T follicular helper cell (primary cell): ENCODE results near the gene DENND1A.

ENCODE experiments used
- DNase-seq: peaks from one replicate; pipeline ENCODE4 v3.0.0-alpha.2; 2020; ENCODE audit warnings: low read depth

Gene DENND1A

DNA sequence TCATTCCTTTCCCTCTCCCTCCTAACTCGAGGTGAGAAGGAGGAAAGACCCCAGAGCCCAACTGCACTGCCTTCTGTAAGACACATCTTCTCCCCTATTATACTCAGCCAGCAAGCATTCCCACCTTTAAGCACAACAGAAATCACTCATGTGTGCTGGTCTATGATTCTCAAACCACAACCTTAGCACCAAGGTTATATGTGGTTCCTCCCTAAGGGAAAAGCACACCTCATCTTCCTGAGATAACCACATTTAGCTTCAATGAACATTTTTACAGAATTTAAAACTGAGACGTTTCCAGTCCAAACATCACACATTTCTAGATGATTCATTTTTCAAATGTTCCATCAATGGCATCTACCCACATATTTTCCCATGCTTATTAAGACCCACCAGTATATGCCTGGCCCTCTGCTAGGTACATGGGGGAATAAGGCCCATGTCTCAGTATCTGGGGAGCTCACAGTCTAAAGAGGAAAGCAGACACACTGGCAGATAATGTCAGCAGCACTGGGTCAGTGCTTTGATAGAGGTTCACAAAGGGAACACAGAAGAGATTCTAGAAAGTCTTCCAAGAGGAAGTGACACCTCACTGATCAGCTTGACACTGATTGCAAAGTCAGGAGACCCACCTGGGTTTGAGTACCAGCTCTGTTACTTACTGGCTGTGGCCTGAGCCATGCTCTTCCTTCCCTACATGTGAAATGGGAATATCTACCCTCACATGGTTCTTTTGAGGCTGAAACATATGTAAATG lies 245.4 kb downstream of the DENND1A start:
- no peak for DNase-seq

DNA sequence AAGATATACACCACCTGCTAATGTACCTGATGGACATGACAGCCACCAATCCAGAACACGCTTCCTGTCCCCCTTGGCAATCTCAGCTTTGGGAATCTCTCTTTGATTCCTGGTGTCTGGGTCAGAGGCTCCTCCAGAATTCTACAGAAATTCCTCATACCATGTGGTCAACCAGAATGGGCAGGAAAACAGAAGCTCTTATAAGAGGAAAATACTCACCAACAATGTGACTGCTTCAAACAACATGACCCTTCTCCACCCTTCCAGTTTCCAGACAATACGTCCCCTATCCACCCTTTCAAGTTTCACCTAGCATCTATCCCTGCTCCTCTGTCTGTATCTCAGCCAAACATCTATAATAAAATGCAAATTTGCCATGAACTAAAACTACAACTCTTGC lies 247.2 kb downstream of the DENND1A start:
- DNase-seq: no peak

DNA sequence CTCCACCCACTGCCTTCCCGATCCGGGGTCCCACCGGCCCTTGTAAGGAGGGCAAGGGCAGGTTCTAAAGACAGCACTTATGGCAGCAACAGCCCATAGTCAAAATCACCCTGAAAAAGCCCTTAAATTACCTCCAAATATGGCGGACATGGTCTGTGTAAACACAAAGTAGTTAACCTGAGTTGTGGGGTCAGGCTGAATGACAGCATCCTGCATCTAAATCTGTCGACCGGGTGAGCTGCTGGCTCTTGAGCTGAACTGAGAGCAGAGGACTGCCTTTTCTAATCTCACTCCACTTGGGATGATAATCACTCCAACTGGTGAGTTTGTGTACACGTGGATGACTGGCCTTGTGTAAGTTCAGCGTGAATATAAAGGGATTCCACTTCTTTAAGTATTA lies 249.6 kb downstream of the DENND1A start:
- DNase-seq: no peak

DNA sequence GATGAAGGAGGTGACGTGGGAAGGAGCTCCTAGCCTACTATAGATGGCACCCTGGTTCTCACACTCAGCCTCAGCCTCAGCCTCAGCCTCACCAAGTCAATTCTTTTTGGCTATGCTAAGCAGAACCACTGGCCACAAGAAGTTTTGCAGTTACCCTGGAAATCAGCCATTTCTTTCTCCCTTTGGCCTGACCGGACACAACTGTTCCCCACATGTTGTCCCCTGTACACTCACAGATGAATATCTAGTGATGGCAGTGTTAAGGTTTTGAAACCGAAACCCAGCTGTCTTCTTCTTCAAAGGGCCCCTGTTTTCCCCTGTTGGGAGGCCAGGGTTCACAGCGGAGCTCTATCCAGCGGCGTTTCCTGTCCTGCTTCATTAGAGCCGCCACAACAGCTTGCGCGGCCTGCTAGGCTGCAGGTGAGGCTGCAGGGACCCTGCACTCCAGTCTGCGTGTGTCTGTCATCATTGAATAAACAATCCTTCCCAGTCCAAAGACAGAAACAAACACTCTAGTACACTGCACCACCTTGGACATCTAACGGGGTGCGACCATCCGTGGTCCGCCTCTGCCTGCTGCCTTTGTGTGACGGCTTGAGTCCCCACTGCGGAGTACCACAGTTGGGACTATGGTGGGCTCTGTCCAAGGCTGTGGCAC lies 250.5 kb downstream of the DENND1A start:
- no peak for DNase-seq

DNA sequence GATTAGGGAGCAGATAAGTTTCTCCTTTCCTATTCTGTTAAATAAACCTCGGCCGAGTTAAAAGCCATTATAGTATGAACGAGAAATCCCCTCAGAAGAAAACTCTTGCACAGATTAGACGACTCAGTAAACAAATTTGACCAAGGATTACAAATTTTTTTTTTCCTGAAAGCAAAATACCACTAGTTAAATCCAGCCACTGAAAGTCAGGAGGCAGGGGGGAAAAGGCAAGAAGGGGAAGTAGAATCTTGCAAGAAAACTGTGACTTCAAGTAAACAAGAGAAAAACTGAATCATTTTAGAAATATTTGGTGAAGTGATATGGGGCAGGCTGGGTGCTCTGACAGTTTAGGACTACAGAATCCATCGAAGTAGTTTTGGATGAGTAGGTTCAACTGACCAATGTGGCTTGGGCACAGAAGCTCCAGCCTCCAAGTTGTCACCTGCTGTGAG lies 251.0 kb downstream of the DENND1A start:
- DNase-seq: no peak

DNA sequence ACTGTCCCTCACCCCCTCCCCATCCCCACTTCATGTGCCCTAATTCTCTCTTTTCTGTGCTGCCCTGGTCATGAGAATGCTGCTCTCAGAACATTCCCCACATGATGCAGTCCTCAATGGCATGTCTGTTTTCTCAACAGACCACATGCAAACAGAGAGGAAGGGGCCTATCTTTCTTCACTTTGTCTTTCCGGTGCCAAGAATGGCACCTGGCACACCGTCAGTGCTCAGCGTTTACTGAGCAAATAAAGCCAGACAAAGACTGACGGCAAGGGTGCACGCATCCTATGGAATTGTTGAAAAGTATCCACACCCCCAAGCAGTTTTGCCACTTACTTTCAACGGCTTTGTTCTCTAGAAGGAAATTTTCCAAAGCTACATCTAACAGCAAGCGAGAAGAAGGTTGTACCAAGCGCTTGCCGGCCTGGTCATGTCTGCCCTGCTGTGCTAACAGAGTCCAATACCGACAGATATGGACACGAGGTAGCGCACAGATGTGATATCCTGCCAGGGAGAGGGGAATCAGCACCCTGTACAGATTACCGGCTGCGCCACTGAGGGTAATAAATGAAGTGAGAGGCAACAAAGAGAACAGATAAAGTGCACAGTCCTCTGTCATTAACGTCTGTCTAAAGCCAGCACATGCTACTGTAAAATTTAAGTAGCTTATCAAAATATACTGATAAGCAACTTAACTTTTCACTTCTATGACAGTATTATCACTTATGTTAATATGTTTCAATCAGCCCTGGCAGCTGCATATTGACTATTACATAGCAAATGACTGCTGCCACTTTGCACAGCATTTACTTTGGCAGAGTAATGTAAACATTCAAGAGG lies 251.7 kb downstream of the DENND1A start:
- no peak for DNase-seq

DNA sequence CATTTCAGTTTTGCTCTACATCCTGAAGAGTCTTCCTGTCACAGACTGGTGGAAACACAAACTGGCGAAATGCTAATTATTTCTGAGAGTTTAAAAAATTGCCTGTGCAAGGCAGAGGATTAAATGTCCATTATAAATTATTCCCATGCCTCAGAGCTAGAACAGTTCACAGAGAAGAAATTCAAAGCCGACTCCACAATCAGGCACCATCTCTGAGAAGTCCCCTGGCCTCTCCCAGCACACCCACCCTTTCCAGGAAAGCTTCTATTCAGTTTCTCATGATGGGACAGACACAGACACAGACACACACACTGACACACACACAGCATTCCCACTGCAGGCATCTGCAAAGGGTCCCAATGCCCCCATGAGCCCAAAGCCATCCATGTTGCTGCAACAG lies 253.1 kb downstream of the DENND1A start:
- no peak for DNase-seq

DNA sequence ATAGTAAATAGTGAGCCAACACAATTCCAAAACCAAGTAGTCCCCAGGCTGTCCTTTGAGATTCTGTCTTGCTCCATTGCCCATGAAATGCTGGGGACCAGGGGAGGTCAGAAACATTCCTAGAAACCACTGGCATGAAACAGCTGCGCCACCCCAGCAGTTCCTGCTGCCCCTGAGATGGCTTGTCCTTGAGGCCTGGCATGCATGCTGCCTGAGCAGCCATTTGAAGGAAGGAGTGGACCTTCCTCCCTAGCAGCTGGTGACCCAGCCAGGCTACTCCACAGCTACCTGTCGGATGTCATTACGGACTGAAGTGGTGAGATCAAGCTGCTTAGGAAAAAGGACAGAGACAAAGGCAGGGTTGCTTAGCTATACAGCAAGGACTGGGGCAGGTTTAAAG lies 260.6 kb downstream of the DENND1A start:
- no peak for DNase-seq

DNA sequence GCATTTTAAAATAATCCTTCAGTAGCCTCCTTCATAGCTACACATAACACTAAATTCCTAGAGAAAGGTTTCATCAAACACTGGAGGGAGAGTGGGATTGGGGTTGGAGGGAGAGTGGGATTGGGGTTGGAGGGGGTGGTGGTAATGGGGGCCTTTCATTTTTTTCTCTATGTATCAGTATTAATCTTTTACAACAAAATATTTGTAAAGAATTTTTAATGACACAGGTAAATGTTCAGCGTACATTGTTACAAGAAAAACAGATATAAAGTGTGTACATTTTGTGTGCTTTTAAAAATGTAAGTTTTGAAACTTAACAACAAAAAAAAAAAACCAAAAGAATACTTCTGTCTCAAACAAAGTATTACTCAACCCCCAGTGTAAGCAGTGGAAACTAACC lies 266.4 kb downstream of the DENND1A start:
- no peak for DNase-seq

DNA sequence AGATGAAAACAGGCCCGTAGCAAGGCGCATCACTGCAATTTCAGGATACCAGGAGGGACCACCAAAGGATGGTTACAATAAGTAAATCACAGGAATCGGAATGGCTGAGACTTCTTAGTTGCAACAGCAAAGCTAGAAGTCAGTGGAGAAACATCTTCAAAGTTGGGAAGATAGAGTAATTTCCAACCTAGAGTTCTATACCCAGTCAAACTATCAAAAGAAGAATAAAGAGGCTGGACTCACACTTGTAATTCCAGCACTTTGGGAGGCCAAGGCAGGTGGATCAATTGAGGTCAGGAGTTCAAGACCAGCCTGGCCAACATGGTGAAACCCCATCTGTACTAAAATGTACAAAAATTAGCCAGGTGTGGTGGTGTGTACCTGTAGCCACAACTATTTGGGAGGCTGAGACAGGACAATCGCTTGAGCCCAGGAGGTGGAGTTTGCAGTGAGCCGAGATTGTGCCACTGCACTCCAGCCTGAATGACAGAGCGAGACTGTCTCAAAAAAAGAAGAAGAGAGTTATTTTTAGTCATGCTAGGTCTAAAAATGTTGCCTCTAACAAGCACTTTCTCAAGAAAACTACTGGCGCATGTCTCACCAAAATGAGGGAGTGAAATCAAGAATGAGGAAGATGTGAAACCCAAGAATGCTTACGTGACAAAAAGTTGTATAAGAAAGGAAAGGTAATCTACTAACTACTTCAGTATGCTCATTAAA lies 267.7 kb downstream of the DENND1A start:
- no peak for DNase-seq

DNA sequence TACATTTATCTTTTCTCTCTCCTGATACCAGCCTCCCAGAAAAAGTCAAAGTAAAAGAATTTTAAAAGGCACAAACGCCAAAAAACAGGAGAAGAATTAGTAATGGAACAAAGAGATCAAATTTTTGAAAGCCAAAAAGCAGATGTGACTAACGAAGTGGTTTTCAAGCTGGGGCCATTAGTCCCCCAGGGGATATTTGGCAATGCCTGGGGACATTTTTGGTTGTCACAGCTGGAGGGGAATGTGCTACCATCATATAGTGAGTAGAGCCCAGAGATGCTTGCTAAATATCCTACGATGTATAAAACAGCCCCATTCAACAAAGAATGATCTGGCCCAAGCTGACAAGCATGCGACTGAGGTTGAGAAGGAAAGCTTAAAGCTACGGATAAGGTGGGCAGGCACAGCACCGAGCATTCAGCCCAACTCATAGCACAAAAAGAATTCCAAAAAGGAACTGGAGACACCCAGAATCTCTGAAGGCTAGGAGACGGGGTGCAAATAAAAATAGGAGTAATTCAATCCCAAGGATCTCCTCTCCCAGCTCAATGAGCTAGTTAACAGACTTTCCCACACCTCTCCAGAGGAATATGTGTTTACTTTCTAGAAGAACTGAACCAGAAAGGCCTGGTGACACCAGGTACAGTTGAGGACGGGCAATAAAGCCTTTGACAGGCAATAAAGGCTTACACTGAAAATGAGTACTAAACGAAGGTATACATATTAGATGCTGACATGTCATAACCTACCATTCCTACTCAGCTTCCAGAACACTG lies 269.0 kb downstream of the DENND1A start:
- no peak for DNase-seq

DNA sequence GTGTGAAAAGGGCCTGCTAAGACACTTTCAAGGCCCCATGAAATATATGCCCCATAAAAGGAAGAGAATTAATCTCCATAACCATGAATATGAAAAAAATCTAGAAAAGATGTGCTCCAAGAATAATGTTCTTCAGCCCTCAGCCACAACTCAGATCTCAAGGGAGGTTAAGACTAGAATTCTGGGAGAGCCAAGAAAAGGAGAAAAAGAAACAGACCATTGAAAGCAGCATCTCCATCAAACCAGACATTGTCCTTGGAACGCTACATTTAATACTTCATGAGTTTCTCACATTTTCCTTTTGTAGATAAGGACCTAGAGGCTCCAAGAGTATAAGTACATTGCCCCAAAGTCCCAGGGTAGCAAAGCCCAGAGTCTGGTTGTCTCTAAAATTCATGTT lies 270.6 kb downstream of the DENND1A start:
- no peak for DNase-seq

DNA sequence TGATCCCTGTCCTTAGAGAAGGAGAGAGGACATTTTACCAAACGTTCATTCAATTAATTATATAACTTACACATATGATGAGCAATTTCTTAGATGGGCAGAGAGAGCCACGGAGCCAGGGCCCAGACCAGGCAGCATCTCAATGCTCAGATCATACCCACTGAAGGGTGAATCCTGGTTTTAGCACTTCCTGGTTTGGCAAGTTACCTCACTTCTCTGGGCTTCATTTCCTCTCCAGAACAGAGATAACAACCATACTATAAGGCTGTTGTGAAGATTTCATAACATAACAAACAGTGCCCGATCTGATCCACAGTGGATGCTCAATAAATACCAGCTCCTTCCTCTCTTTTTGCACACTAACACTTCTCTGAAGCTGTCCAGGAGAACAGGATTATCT lies 271.1 kb downstream of the DENND1A start:
- DNase-seq: no peak

DNA sequence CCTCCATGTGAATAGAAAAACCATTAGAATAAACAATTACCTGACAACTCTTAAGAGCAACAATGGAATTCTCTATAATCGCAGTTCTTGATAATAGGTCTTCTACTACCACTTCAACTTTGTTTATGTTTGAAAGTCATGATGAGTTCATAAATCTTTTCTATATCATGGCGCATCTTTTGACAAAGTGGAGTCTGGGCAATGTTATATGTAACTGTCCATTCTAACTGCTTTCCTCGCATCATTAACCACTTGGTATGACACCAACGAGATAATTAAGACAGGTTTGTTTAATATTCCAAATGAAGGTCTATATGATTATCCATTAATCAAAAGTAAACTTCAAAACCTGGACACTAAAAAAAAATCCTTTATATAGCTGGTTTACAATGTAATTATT lies 272.0 kb downstream of the DENND1A start:
- no peak for DNase-seq

DNA sequence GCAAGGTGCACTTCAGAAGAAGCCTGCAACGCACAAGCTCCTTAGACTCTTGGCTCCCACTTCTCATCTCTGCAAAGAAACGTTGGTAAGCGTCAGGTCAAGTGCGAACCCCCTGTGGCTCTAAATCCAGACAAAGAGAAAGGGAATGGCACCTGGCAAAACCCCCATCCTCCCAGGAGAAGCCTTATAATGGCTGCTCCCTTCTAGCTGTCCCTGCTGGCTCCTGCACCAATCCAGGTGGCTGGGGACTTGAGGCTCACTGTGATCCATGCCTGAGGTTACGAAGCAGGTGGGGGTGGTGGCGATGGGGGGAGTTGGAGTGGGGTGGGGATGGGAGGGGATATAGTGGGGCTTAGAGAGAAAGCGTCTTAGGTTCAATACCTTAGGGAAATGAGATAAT lies 272.8 kb downstream of the DENND1A start:
- no peak for DNase-seq

DNA sequence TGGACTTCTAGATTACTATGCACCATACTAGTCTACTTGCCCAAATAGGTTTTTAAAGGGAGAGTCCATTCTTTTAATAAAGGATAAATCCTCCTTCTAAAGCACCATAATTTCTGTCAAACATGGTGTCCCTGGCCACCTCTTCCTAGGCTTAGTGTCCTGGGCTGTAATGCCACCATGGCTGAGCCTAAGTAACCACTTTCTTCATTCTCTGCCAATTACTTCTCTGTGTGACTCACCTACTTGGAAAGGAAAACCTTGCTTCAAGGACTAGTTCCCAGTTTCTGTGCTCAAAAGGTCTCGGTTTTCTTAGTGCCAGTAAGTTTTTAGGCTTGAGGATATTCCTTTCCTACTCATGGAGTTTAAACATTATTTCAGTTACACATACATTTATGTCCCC lies 273.4 kb downstream of the DENND1A start:
- DNase-seq: no peak

DNA sequence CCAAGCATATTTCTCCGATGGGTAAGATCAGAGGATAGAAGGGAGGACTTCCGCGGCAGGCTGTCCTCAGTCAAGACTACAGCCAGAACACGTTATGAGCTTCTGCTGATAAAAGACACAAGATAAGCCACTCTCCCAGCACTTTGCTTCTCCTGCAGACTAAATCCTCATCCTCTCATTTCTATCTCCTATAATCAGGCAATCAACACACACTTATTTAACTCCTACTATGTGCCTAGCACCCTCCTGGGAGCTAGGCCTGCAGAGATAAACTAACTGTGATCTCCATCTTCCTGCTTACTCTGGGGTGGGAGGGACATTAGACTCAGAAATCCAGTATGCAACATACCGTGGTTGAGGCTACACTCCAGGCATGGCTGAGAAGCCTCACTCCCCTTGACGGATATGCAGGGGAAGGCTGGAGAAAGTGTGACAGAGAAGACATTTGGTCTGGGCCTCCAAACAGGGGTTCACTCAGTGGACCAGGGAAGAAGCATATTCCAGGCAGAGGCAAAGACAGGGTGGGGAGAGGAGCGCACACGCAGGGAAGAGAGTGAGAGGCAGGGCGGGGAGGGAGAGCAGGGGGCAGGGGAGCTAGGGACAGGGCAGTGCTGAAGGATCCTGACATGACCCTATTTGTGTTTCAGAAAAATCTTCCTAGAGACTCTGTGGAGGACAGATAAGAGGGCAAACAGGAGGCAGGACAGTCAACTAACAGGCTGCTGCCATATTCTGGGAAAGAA lies 274.1 kb downstream of the DENND1A start:
- DNase-seq: no peak

DNA sequence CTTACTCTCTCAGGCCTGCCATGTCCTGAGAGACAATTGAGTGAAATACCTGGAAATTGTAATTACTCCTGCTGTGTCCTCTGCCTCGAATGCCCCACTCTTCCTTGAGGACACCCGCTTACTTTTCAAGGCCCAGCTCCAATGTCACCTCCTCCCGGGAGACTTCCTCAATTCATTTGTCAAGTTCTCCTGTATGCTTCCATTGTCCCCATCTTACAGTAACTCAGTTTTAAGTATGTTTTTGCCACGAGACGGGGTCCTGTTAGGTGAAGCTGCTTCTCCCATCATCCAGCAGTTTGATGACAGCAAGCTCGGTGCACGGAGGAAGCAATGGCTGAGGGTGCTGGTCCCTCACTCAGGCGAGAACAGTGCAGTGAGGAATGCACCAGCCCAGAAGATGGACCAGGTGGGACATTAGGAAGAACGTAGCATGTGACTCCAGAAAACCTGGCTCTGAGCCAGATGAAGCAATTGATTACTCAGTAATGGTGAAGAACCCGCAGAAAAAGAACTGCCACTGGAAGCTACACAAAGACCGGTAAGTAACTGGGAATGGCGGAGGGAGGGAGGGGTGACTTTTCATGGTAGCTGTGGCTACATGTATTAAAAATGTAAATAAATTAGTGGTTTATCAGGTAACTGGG lies 274.8 kb downstream of the DENND1A start:
- no peak for DNase-seq

DNA sequence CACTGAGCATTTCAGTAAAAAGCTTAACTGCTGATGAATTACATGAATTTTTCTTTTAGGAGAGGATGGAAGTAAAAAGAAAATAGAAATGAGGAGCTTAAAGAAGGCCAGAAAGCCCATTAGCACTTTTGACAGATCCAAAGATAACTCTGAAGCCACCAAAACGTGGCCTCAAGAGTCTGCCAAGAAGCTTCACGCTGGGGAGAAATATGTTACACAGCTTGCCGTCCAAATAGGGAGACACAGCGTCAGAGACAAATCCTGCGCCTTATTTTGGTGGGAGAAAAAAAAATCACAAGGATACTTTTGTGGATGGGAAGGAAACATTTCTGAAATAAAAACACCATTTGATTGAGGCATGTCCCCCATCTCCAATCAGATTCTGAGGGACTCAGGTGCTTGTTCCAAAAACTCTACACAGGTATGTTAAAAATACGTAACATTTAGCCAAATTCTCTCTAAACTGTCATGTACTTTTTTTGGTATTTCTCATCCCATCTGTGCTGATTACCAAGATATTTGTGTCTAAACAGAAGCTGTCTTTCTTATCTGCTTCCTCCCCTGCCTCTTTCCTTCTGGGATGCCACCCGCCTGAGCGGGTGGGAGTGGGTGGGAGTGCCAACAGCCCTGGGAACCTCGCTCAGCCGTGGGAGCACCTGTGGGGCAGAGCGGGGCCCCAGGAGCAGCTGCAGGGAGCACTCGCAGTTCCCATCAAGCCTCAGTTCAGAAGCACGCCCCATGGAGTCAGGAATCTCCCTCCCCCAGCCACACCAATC lies 275.5 kb downstream of the DENND1A start:
- DNase-seq: no peak
